Measurements from ENCODE around the gene SCNN1G. TPM values are rescaled to one million over a fixed set of nuclear protein-coding genes. Genes with fewer than 3 reads are reported as not detected.

The SCNN1G gene
- total RNA-seq, 3 donors from 2014 or later (not counting 1 experiment from before 2014, with no cell fraction given), result not detected

DNA sequence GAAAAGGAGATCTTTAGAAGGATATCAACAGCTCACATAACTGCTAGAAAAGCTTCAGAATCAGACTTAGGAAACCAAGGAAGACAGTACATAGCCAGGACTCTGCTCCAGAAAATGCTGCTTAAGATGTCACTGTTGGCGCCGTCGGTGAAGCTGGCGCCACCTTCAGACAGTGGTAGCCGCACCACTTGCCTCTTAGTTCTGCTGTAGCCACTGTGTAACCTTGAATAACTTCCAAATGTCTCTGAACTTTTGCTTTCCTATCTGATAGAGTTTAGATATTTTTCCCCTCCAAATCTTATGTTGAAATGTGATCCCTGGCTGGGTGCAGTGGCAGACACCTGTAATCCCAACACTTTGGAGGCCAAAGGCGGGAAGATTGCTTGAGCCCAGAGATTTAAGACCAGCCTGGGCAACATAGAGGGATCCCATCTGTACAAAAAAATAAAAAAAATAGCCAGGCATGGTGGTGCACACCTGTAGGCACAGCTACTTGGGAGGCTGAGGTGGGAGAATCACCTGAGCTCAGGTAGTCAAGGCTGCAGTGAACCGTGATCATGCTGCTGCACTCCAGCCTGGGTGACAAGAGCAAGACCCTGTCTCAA lies 27.0 kb upstream of the SCNN1G start:
- Mint-ChIP-seq H3K27ac (no peak overlapping the region), H3K4me3 (no peak overlapping the region), H3K36me3 (no peaks in the 10 kb centered on the region), H3K9me3 (no peaks in the 10 kb centered on the region), H3K4me1 (peaks cover 0 to 5% of the 10 kb centered on the region in 2 donors), H3K27me3 (ENCODE audit: low read depth in 2 of 2) (peaks cover 39 to 42% of the 10 kb centered on the region in 2 donors)
- ATAC-seq (peak in 1 of 3 donors; percentile 34), DNase-seq (peak in 1 of 2 donors; percentile 19)
- no peak for TF ChIP-seq CTCF (IDR thresholded peaks at IDR 0.05)
- no peaks in the 10 kb centered on the region for H3K36me3 ChIP-seq (ENCODE audit: control insufficient read depth, insufficient read depth, low read length)
- no peak overlapping the region for H3K27ac ChIP-seq (ENCODE audit: low read length)
- no peak overlapping the region for H3K4me3 ChIP-seq (ENCODE audit: low read length)
- intact Hi-C loops (cut with micrococcal nuclease), result no loop called here
- 34% methylated on average over 7 of the region's 7 CpGs for WGBS (ENCODE audit: insufficient coverage)
- H3K27me3 ChIP-seq (ENCODE audit: control insufficient read depth, insufficient read depth, low read length), result peaks cover 9% of the 10 kb centered on the region
- H3K9me3 ChIP-seq (ENCODE audit: control insufficient read depth, insufficient read depth, low read length), result no peaks in the 10 kb centered on the region
- no peaks in the 10 kb centered on the region for H3K4me1 ChIP-seq (ENCODE audit: control insufficient read depth, insufficient read depth, low read length)

GRCh38 chr16:23156110-23156509 lies 26.4 kb upstream of the SCNN1G start:
- no peak overlapping the region for H3K27ac Mint-ChIP-seq
- no peak overlapping the region for H3K4me3 ChIP-seq (ENCODE audit: low read length)
- H3K36me3 ChIP-seq (ENCODE audit: control insufficient read depth, insufficient read depth, low read length), result no peaks in the 10 kb centered on the region
- H3K27me3 ChIP-seq (ENCODE audit: control insufficient read depth, insufficient read depth, low read length), result peaks cover 9% of the 10 kb centered on the region
- H3K9me3 Mint-ChIP-seq, result no peaks in the 10 kb centered on the region
- H3K4me1 ChIP-seq (ENCODE audit: control insufficient read depth, insufficient read depth, low read length), result no peaks in the 10 kb centered on the region
- no peak overlapping the region for H3K4me3 Mint-ChIP-seq
- peaks cover 36 to 45% of the 10 kb centered on the region in 2 donors for H3K27me3 Mint-ChIP-seq (ENCODE audit: low read depth in 2 of 2)
- no peak for ATAC-seq
- no peak for TF ChIP-seq CTCF (IDR thresholded peaks at IDR 0.05)
- H3K36me3 Mint-ChIP-seq, result no peaks in the 10 kb centered on the region
- 92% methylated on average over 3 of the region's 3 CpGs for WGBS (ENCODE audit: insufficient coverage)
- H3K27ac ChIP-seq (ENCODE audit: low read length), result no peak overlapping the region
- intact Hi-C loops (cut with micrococcal nuclease), result no loop called here
- peaks cover 0 to 5% of the 10 kb centered on the region in 2 donors for H3K4me1 Mint-ChIP-seq
- H3K9me3 ChIP-seq (ENCODE audit: control insufficient read depth, insufficient read depth, low read length), result no peaks in the 10 kb centered on the region
- DNase-seq, result no peak

GRCh38 chr16:23156946-23157460 lies 25.5 kb upstream of the SCNN1G start:
- Histone ChIP-seq H3K27ac (ENCODE audit: low read length) (no peak overlapping the region), H3K4me1 (ENCODE audit: control insufficient read depth, insufficient read depth, low read length) (no peaks in the 10 kb centered on the region), H3K36me3 (ENCODE audit: control insufficient read depth, insufficient read depth, low read length) (no peaks in the 10 kb centered on the region), H3K4me3 (ENCODE audit: low read length) (no peak overlapping the region), H3K9me3 (ENCODE audit: control insufficient read depth, insufficient read depth, low read length) (no peaks in the 10 kb centered on the region), H3K27me3 (ENCODE audit: control insufficient read depth, insufficient read depth, low read length) (peaks cover 9% of the 10 kb centered on the region)
- intact Hi-C loops (cut with micrococcal nuclease), result no loop called here
- Mint-ChIP-seq H3K27me3 (ENCODE audit: low read depth in 2 of 2) (peaks cover 38 to 50% of the 10 kb centered on the region in 2 donors), H3K4me1 (peaks cover 0 to 5% of the 10 kb centered on the region in 2 donors), H3K36me3 (no peaks in the 10 kb centered on the region), H3K4me3 (no peak overlapping the region), H3K27ac (no peak overlapping the region), H3K9me3 (no peaks in the 10 kb centered on the region)
- ATAC-seq (no peak), DNase-seq (no peak)
- TF ChIP-seq CTCF (IDR thresholded peaks at IDR 0.05), result no peak
- WGBS (ENCODE audit: insufficient coverage), result 64% methylated on average over 1 of the region's 1 CpG

DNA sequence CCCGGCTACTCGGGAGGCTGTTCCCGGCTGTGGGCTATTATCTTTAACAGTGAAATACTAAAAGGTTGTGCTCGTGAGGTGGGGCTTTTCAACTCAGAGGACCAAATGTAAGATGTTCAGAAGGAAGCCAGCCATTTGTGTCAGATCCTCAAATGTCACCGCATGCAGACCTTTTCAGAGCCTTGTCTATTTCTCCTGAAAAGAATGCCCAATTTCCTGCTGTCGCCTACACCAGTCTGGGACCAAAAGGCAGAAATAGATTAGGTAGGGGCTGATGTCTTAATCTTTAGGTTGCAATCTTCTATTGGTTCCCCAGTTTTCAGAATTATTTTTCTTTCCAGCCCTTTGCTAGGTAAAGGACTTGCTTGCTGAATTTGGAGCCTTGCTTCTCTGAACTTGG lies 24.4 kb upstream of the SCNN1G start:
- intact Hi-C loops (cut with micrococcal nuclease), result no loop called here

More for the DNA sequence above, 24.4 kb upstream of the SCNN1G start:
- Mint-ChIP-seq H3K36me3 (no peaks in the 10 kb centered on the region), H3K4me3 (no peak overlapping the region), H3K27ac (no peak overlapping the region), H3K4me1 (peaks cover 0 to 5% of the 10 kb centered on the region in 2 donors), H3K9me3 (no peaks in the 10 kb centered on the region), H3K27me3 (ENCODE audit: low read depth in 2 of 2) (peaks cover 41 to 60% of the 10 kb centered on the region in 2 donors)
- no peak for TF ChIP-seq CTCF (IDR thresholded peaks at IDR 0.05)
- Histone ChIP-seq H3K4me1 (ENCODE audit: control insufficient read depth, insufficient read depth, low read length) (no peaks in the 10 kb centered on the region), H3K4me3 (ENCODE audit: low read length) (no peak overlapping the region), H3K9me3 (ENCODE audit: control insufficient read depth, insufficient read depth, low read length) (no peaks in the 10 kb centered on the region), H3K36me3 (ENCODE audit: control insufficient read depth, insufficient read depth, low read length) (no peaks in the 10 kb centered on the region), H3K27me3 (ENCODE audit: control insufficient read depth, insufficient read depth, low read length) (peaks cover 9% of the 10 kb centered on the region), H3K27ac (ENCODE audit: low read length) (no peak overlapping the region)
- WGBS (ENCODE audit: insufficient coverage), result 96% methylated on average over 6 of the region's 6 CpGs
- DNase-seq, result no peak
- ATAC-seq, result no peak
